Mammary epithelial cell (primary cell): ENCODE data around the gene SLC7A1.

Experiments
- CTCF ChIP-seq, 2 donors: IDR thresholded peaks in 1 of 2; conservative IDR thresholded peaks in 1 of 2; 2 replicates each; pipeline ENCODE4 v1.5.1; 2011 to 2012; ENCODE audit warnings: inconsistent platforms in 2 of 2, low read length in 2 of 2, mild to moderate bottlenecking in 2 of 2, control low read depth in 1 of 2, low read depth in 1 of 2; ENCODE audit not compliant: insufficient read depth in 1 of 2; ENCODE audit errors: extremely low read depth in 1 of 2
- EZH2 ChIP-seq: IDR thresholded peaks from 2 replicates; pipeline ENCODE4 v1.6.1; 2012; ENCODE audit warnings: low read length, inconsistent platforms, borderline replicate concordance

GRCh38 chr13:29513002-29513980 lies 82.2 kb downstream of the SLC7A1 start:
- TF ChIP-seq CTCF (conservative IDR thresholded peaks at IDR 0.05 in 1 of 2, IDR thresholded peaks at IDR 0.05 in 1 of 2; ENCODE audit: extremely low read depth in 1 of 2, insufficient read depth in 1 of 2, low read depth in 1 of 2, low read length in 2 of 2) (no peak), EZH2 (no peak)
